Measurements from ENCODE around the gene DLST.

- TF ChIP-seq, protein P1, sequence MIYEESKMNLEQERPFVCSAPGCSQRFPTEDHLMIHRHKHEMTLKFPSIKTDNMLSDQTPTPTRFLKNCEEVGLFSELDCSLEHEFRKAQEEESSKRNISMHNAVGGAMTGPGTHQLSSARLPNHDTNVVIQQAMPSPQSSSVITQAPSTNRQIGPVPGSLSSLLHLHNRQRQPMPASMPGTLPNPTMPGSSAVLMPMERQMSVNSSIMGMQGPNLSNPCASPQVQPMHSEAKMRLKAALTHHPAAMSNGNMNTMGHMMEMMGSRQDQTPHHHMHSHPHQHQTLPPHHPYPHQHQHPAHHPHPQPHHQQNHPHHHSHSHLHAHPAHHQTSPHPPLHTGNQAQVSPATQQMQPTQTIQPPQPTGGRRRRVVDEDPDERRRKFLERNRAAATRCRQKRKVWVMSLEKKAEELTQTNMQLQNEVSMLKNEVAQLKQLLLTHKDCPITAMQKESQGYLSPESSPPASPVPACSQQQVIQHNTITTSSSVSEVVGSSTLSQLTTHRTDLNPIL (CRISPR knock-in tag; IDR thresholded peaks at IDR 0.05; ENCODE audit: low read depth) = no peak
- no peak for TF ChIP-seq RARB (CRISPR knock-in tag; IDR thresholded peaks at IDR 0.05)
- no peak for TF ChIP-seq SNAI2 (CRISPR knock-in tag; IDR thresholded peaks at IDR 0.05)
- TF ChIP-seq, protein P2, sequence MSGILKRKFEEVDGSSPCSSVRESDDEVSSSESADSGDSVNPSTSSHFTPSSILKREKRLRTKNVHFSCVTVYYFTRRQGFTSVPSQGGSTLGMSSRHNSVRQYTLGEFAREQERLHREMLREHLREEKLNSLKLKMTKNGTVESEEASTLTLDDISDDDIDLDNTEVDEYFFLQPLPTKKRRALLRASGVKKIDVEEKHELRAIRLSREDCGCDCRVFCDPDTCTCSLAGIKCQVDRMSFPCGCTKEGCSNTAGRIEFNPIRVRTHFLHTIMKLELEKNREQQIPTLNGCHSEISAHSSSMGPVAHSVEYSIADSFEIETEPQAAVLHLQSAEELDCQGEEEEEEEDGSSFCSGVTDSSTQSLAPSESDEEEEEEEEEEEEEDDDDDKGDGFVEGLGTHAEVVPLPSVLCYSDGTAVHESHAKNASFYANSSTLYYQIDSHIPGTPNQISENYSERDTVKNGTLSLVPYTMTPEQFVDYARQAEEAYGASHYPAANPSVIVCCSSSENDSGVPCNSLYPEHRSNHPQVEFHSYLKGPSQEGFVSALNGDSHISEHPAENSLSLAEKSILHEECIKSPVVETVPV (CRISPR knock-in tag; IDR thresholded peaks at IDR 0.05) = no peak
- no peak for TF ChIP-seq ISL1 (CRISPR knock-in tag; IDR thresholded peaks at IDR 0.05)
- no peak for TF ChIP-seq CSDC2 (CRISPR knock-in tag; IDR thresholded peaks at IDR 0.05)
- no peak for TF ChIP-seq PATZ1 (CRISPR knock-in tag; IDR thresholded peaks at IDR 0.05; ENCODE audit: borderline replicate concordance)
- TF ChIP-seq ZNF8 (CRISPR knock-in tag; IDR thresholded peaks at IDR 0.05) = no peak
- no peak for TF ChIP-seq ZNF70 (CRISPR knock-in tag; IDR thresholded peaks at IDR 0.05)
- no peak for TF ChIP-seq ZNF565 (CRISPR knock-in tag; conservative IDR thresholded peaks at IDR 0.05; ENCODE audit: low read depth)
- TF ChIP-seq ZFP3 (CRISPR knock-in tag; IDR thresholded peaks at IDR 0.05) = no peak
- TF ChIP-seq, protein P3, sequence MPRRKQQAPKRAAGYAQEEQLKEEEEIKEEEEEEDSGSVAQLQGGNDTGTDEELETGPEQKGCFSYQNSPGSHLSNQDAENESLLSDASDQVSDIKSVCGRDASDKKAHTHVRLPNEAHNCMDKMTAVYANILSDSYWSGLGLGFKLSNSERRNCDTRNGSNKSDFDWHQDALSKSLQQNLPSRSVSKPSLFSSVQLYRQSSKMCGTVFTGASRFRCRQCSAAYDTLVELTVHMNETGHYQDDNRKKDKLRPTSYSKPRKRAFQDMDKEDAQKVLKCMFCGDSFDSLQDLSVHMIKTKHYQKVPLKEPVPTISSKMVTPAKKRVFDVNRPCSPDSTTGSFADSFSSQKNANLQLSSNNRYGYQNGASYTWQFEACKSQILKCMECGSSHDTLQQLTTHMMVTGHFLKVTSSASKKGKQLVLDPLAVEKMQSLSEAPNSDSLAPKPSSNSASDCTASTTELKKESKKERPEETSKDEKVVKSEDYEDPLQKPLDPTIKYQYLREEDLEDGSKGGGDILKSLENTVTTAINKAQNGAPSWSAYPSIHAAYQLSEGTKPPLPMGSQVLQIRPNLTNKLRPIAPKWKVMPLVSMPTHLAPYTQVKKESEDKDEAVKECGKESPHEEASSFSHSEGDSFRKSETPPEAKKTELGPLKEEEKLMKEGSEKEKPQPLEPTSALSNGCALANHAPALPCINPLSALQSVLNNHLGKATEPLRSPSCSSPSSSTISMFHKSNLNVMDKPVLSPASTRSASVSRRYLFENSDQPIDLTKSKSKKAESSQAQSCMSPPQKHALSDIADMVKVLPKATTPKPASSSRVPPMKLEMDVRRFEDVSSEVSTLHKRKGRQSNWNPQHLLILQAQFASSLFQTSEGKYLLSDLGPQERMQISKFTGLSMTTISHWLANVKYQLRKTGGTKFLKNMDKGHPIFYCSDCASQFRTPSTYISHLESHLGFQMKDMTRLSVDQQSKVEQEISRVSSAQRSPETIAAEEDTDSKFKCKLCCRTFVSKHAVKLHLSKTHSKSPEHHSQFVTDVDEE (CRISPR knock-in tag; IDR thresholded peaks at IDR 0.05) = no peak
- no peak for TF ChIP-seq TOX (CRISPR knock-in tag; IDR thresholded peaks at IDR 0.05; ENCODE audit: borderline replicate concordance)
Observed at GRCh38 chr14:74897642-74898041, 15.9 kb downstream of the DLST start.

Data from SK-N-SH treated with all-trans-retinoic acid at 6 μM for 48 hours (cell line).